HepG2 (cell line): ENCODE measurements around the gene CHD9. TPM values are rescaled to one million over a fixed set of nuclear protein-coding genes. Genes with fewer than 3 reads are reported as not detected.

Experiments used
- ATAC-seq: fragments of 200-7000 bp; cut with Tn5 transposase; 3 replicates; pipeline ENCODE4 v1.9.1; 2020; ENCODE audit warnings: mild to moderate bottlenecking, moderate library complexity
- BruUV-seq: library from RNA; stranded (reverse); fragments of 400-500 nt; replicated peaks from 2 replicates; lab custom pipeline; 2021; lab: Mats Ljungman, UMichigan
- CTCF ChIA-PET: fragments of 300-600 bp; formaldehyde crosslinking; extraction: SDS; loops from one replicate; lab custom pipeline; 2021; ENCODE audit warnings: low total read pairs, inconsistent platforms, low intra/inter-chr PET ratio; lab: Yijun Ruan, JAX
- POLR2A ChIA-PET: fragments of 350-600 bp; sonication (Branson Sonifier 250); formaldehyde crosslinking; loops from one replicate; lab custom pipeline; 2020; ENCODE audit warnings: antibody characterized with exemption, inconsistent platforms; lab: Yijun Ruan, JAX
- DNase-seq: peaks from one replicate; pipeline ENCODE4 v3.0.0-alpha.2; 2015; ENCODE audit warnings: low spot score
- FAIRE-seq: peaks from 3 replicates; lab custom pipeline; 2011; peaks lifted over from hg19 to GRCh38; lab: Jason Lieb, UNC
- H2AFZ ChIP-seq: one replicate; pipeline ENCODE4 v1.6.1; 2011; ENCODE audit warnings: low read length, inconsistent platforms
- H3K27ac ChIP-seq: fragments of 300-600 bp; 3 replicates; pipeline ENCODE4 v1.8.0; 2011; ENCODE audit warnings: mixed run types, mild to moderate bottlenecking, mixed read lengths, low read length, inconsistent platforms; ENCODE audit not compliant: insufficient read depth; ENCODE audit errors: extremely low read length
- H3K27me3 ChIP-seq, 2 experiments: fragments of 200-600 bp in 1 of 2; 2 replicates in 1 of 2; 3 replicates in 1 of 2; pipeline versions ENCODE4 v1.6.0 to v1.8.0; 2011; ENCODE audit warnings: low read length in 2 of 2, mild to moderate bottlenecking in 2 of 2, moderate library complexity in 2 of 2, inconsistent platforms in 1 of 2; ENCODE audit not compliant: insufficient read depth in 2 of 2, control insufficient read depth in 1 of 2
- H3K36me3 ChIP-seq, 2 experiments: fragments of 200-600 bp in 1 of 2; replicated peaks in 1 of 2; 2 replicates in 1 of 2; 3 replicates in 1 of 2; pipeline versions ENCODE4 v1.5.1 to v1.8.0; 2011; ENCODE audit warnings: low read length in 2 of 2, inconsistent platforms in 1 of 2; ENCODE audit not compliant: insufficient read depth in 2 of 2, control insufficient read depth in 1 of 2
- H3K4me1 ChIP-seq: 2 replicates; pipeline ENCODE4 v1.5.1; 2012; ENCODE audit warnings: low read length, inconsistent platforms; ENCODE audit not compliant: insufficient read depth
- H3K4me2 ChIP-seq: 2 replicates; pipeline ENCODE4 v1.6.0; 2011; ENCODE audit warnings: low read depth, low read length, inconsistent platforms
- H3K4me3 ChIP-seq, 3 experiments: fragments of 200-600 bp in 1 of 3; sonication (generic), shearing (Covaris generic) in 1 of 3; replicated peaks in 1 of 3; 2 replicates each; pipeline ENCODE4 v1.5.1; 2011 to 2016; ENCODE audit warnings: low read length in 3 of 3, inconsistent platforms in 2 of 3, low read depth in 2 of 3, mild to moderate bottlenecking in 2 of 3, control low read depth in 1 of 3, mixed read lengths in 1 of 3; ENCODE audit not compliant: insufficient read depth in 1 of 3
- H3K79me2 ChIP-seq: one replicate; pipeline ENCODE4 v1.6.1; 2011; ENCODE audit warnings: low read length, inconsistent platforms; ENCODE audit not compliant: insufficient read depth
- H3K9ac ChIP-seq: 2 replicates; pipeline ENCODE4 v1.6.0; 2011; ENCODE audit warnings: mild to moderate bottlenecking, low read depth, low read length, inconsistent platforms; ENCODE audit not compliant: insufficient read depth
- H3K9me3 ChIP-seq: 2 replicates; pipeline ENCODE4 v1.5.1; 2012; ENCODE audit warnings: mild to moderate bottlenecking, low read length
- H4K20me1 ChIP-seq: 2 replicates; pipeline ENCODE4 v1.6.0; 2011; ENCODE audit warnings: inconsistent platforms, mild to moderate bottlenecking, low read length, moderate library complexity; ENCODE audit not compliant: insufficient read depth
- CBX2 ChIP-seq, 2 experiments: fragments of 200-600 bp in 1 of 2; sonication (generic); formaldehyde crosslinking in 1 of 2; IDR thresholded peaks; 2 replicates each; pipeline versions ENCODE4 v1.7.0 to v1.8.1; 2018 to 2022; ENCODE audit warnings: low read depth in 2 of 2, low read length in 1 of 2, mild to moderate bottlenecking in 1 of 2, missing genetic modification reagents in 1 of 2
- EED ChIP-seq: sonication (generic); formaldehyde crosslinking; IDR thresholded peaks from 2 replicates; pipeline ENCODE4 v1.5.0; 2020; ENCODE audit warnings: mild to moderate bottlenecking, missing genetic modification reagents
- FOXA1 ChIP-seq, 2 experiments: fragments of 450-650 bp in 1 of 2; sonication (generic) in 1 of 2; formaldehyde crosslinking in 1 of 2; IDR thresholded peaks; 2 replicates each; pipeline versions ENCODE4 v1.4.0 to v1.6.1; 2016 to 2020; ENCODE audit warnings: missing genetic modification reagents in 1 of 2
- HOXA3 ChIP-seq: sonication (generic); formaldehyde crosslinking; IDR thresholded peaks from 2 replicates; pipeline ENCODE4 v1.5.0; 2020; ENCODE audit warnings: missing genetic modification reagents
- MTERF4 ChIP-seq: sonication (generic); formaldehyde crosslinking; IDR thresholded peaks from 2 replicates; pipeline ENCODE4 v1.8.0; 2023; ENCODE audit warnings: mild to moderate bottlenecking, missing genetic modification reagents
- SKIL ChIP-seq: sonication (generic); formaldehyde crosslinking; IDR thresholded peaks from 2 replicates; pipeline ENCODE4 v1.8.0; 2022; ENCODE audit warnings: missing genetic modification reagents, mild to moderate bottlenecking, moderate library complexity, borderline replicate concordance
- ZFP82 ChIP-seq: sonication (generic); formaldehyde crosslinking; IDR thresholded peaks from 2 replicates; pipeline ENCODE4 v1.5.1; 2020; ENCODE audit warnings: mild to moderate bottlenecking, missing genetic modification reagents, borderline replicate concordance
- ZGPAT ChIP-seq: IDR thresholded peaks from 2 replicates; pipeline ENCODE4 v1.6.1; 2016; ENCODE audit warnings: mild to moderate bottlenecking
- ZIK1 ChIP-seq: sonication (generic); formaldehyde crosslinking; IDR thresholded peaks from 2 replicates; pipeline ENCODE4 v1.5.0; 2020; ENCODE audit warnings: mild to moderate bottlenecking, low read depth, missing genetic modification reagents, borderline replicate concordance
- whole genome bisulfite sequencing: methylation state at CpG from one replicate; pipeline ENCODE4 v1.1.6; 2017; ENCODE audit warnings: low lambda C conversion rate; 5-methylcytosine and 5-hydroxymethylcytosine counted together
- in situ Hi-C: cut with HindIII; loops from 2 replicates; pipeline ENCODE4 v1.10.0; 2017; ENCODE audit warnings: low pct_unique_long_range_greater_than_20kb; ENCODE audit not compliant: extremely low pct_ligation_motif_present
- intact Hi-C: fragments of 100-400 bp; cut with micrococcal nuclease; formaldehyde crosslinking; loops from one replicate; pipeline ENCODE4 v1.10.0; 2022; ENCODE audit not compliant: unreplicated experiment
- polyA plus RNA-seq, 8 experiments: library from polyadenylated mRNA; depleted of rRNA in 3 of 8; stranded (reverse) in 7 of 8; unstranded in 1 of 8; fragments of >200 nt; fragmentation: Illumina TruSeq in 4 of 8; extraction: Trizol in 4 of 8; gene quantifications; 2 replicates each; pipeline versions ENCODE4 v1.2.1 to v1.2.3, GENCODE V29; 2011 to 2016; ENCODE audit warnings: low read depth in 4 of 8, missing spikeins in 1 of 8, mixed read lengths in 1 of 8; ENCODE audit not compliant: insufficient read depth in 1 of 8
- total RNA-seq, 5 experiments: library from RNA; depleted of rRNA; stranded (reverse); fragments of >200 nt; fragmentation: Illumina TruSeq; extraction: Trizol; gene quantifications; 2 replicates each; pipeline ENCODE4 v1.2.3, GENCODE V29; 2016; ENCODE audit warnings: low read depth in 1 of 5

CHD9 gene
- total and polyA plus RNA-seq, 2 of the 13 experiments (the other 11 are each of a cell fraction or from before 2014, with no cell fraction given), result 23.4 to 27.7 TPM

GRCh38 chr16:53071748-53072301, 17.0 kb downstream of the CHD9 start:
- Histone ChIP-seq H3K27me3 (no peaks in the 10 kb centered on the region), H3K36me3 (peaks cover 11 to 15% of the 10 kb centered on the region in 2 experiments), H3K27ac (no peak overlapping the region), H2AFZ (no peak overlapping the region), H3K4me1 (no peaks in the 10 kb centered on the region), H3K9ac (no peak overlapping the region), H3K4me2 (no peak overlapping the region), H3K4me3 (no peak overlapping the region), H3K9me3 (peaks cover 9% of the 10 kb centered on the region; the same call in 1 of the 2 replicates), H4K20me1 (0 out of 2 replicates have a peak, but pooled peaks cover 4% of the 10 kb centered on the region), H3K79me2 (peaks cover 68% of the 10 kb centered on the region)
- in situ Hi-C loops, result no loop called here
- intact Hi-C loops, result no loop called here
- WGBS, result 74% methylated on average over 6 of the region's 6 CpGs
- ATAC-seq (no peak), DNase-seq (no peak), FAIRE-seq (no peak)
- TF ChIP-seq EED (CRISPR knock-in tag) (no peak), CBX2 (IDR thresholded peaks at IDR 0.05; ENCODE audit: low read depth, low read length) (no peak), CBX2 (CRISPR knock-in tag; IDR thresholded peaks at IDR 0.05; ENCODE audit: low read depth) (no peak), SKIL (CRISPR knock-in tag) (no peak), ZIK1 (CRISPR knock-in tag) (no peak), MTERF4 (no peak), FOXA1 (IDR thresholded peaks at IDR 0.05) (no peak), FOXA1 (CRISPR knock-in tag; IDR thresholded peaks at IDR 0.05) (no peak), ZGPAT (CRISPR knock-in tag) (no peak), HOXA3 (CRISPR knock-in tag) (no peak), ZFP82 (CRISPR knock-in tag) (no peak)
- BruUV-seq, result no TSS peak
- ChIA-PET CTCF (no interaction called here), POLR2A (no interaction called here)
